OCI-LY1 (cell line): Measurements from ENCODE around the gene SEMA6B.

Experiments
- H2AFZ ChIP-seq: fragments of 200-600 bp; sonication (generic), shearing (Covaris generic); 2 replicates; pipeline ENCODE4 v1.6.0; 2014; ENCODE audit warnings: antibody characterized with exemption, mild to moderate bottlenecking, low read length
- H3F3A ChIP-seq: fragments of 200-600 bp; sonication (generic), shearing (Covaris generic); 2 replicates; pipeline ENCODE4 v1.6.0; 2014; ENCODE audit warnings: mild to moderate bottlenecking, antibody characterized with exemption, low read length, moderate library complexity; ENCODE audit not compliant: insufficient read depth
- H3K27ac ChIP-seq: fragments of 200-600 bp; sonication (generic); 2 replicates; pipeline ENCODE4 v1.5.1; 2014; ENCODE audit warnings: low read length, mixed run types, mild to moderate bottlenecking, low read depth; ENCODE audit not compliant: poor library complexity, severe bottlenecking
- H3K27me3 ChIP-seq: fragments of 200-600 bp; sonication (generic); 2 replicates; pipeline ENCODE4 v1.6.0; 2014; ENCODE audit warnings: antibody characterized with exemption, mild to moderate bottlenecking, low read length, moderate library complexity; ENCODE audit not compliant: insufficient read depth
- H3K36me3 ChIP-seq: fragments of 200-600 bp; sonication (generic); 2 replicates; pipeline ENCODE4 v1.6.1; 2014; ENCODE audit warnings: mild to moderate bottlenecking, antibody characterized with exemption, low read length, moderate library complexity, mixed read lengths; ENCODE audit not compliant: insufficient read depth
- H3K4me1 ChIP-seq: fragments of 200-600 bp; sonication (generic); 2 replicates; pipeline ENCODE4 v1.5.1; 2014; ENCODE audit warnings: mild to moderate bottlenecking, low read length, moderate library complexity; ENCODE audit not compliant: insufficient read depth, severe bottlenecking
- H3K4me2 ChIP-seq: fragments of 200-600 bp; sonication (generic), shearing (Covaris generic); 2 replicates; pipeline ENCODE4 v1.6.1; 2014; ENCODE audit warnings: low read length
- H3K4me3 ChIP-seq: fragments of 200-600 bp; sonication (generic); 2 replicates; pipeline ENCODE4 v1.5.1; 2014; ENCODE audit warnings: low read length, low read depth, mild to moderate bottlenecking, mixed read lengths; ENCODE audit not compliant: poor library complexity, severe bottlenecking
- H3K79me2 ChIP-seq: fragments of 200-600 bp; shearing (Covaris generic); 2 replicates; pipeline ENCODE4 v1.6.1; 2016; ENCODE audit warnings: mixed run types, low read length, mixed read lengths; ENCODE audit not compliant: insufficient read depth
- H3K9ac ChIP-seq: fragments of 200-600 bp; sonication (generic), shearing (Covaris generic); 2 replicates; pipeline ENCODE4 v1.6.1; 2014; ENCODE audit warnings: mild to moderate bottlenecking, low read length, mixed read lengths
- H3K9me2 ChIP-seq: fragments of 200-600 bp; sonication (generic), shearing (Covaris generic); 2 replicates; pipeline ENCODE4 v1.6.1; 2014; ENCODE audit warnings: low read depth, mild to moderate bottlenecking, low read length, mixed read lengths
- H3K9me3 ChIP-seq: fragments of 200-600 bp; shearing (Covaris generic); 2 replicates; pipeline ENCODE4 v1.6.1; 2014; ENCODE audit warnings: low read length, mixed read lengths
- H4K20me1 ChIP-seq: fragments of 200-600 bp; sonication (generic), shearing (Covaris generic); 2 replicates; pipeline ENCODE4 v1.6.0; 2016; ENCODE audit warnings: mild to moderate bottlenecking, low read length; ENCODE audit not compliant: insufficient read depth
- EZH2 ChIP-seq: fragments of 200-600 bp; sonication (generic), shearing (Covaris generic); IDR thresholded peaks from 2 replicates; pipeline ENCODE4 v1.8.0; 2017; ENCODE audit warnings: borderline replicate concordance, mixed run types, mild to moderate bottlenecking, antibody characterized with exemption, low read length, moderate library complexity, mixed read lengths
- TF ChIP-seq, protein P1 (sequence below): fragments of 200-600 bp; sonication (generic), shearing (Covaris generic); IDR thresholded peaks from 2 replicates; pipeline ENCODE4 v1.5.1; 2017; ENCODE audit warnings: mild to moderate bottlenecking, antibody characterized with exemption, low read length, moderate library complexity, mixed read lengths

The SEMA6B gene

DNA sequence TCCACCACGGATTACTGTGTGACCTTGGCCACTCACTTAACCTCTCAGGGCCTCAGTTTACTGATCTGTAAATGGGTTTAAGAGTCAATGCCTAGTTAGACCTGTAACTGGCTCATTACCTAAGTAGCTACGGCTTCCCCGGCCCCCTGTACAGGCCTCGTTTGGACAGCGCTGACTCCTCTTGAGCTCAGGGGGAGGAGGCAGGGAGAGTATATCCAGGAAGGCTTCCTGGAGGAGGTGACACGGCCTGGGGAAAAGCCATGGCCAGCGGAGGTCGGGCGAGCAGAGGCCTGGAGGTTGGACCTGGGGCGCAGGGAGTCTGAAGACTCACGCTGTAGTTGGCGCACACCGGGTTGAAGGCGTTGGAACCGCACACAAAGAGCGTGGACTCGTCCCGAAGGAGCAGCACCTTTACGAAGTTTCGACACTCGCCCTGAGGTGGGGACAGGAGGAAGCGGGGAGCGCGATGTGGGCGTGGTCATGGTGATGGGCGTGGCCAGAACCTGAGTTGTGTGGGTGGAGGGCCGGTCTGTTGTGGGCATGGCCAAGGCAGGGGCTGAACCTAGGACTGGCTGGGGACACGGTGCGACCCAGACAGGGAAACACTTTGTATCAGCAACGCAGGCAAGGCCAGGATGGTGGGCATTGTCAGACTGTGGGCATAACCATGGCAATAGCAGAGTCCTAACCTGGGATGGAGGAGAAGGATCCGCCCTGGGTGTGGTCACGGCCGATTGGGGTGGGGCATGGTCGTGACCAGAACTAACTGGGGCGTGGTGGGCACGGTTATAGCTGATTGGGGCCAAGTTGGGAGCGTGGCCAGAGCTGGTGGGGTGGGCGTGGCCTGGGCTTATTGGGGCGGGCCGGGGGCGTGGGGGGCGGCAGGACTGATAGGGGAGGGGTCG is 3.6 kb downstream of the SEMA6B start:
- Histone ChIP-seq H3K9me2 (no peaks in the 10 kb centered on the region), H3F3A (no peaks in the 10 kb centered on the region), H3K4me2 (no peak overlapping the region), H3K36me3 (no peaks in the 10 kb centered on the region), H3K4me1 (no peaks in the 10 kb centered on the region), H2AFZ (no peak overlapping the region), H3K79me2 (no peaks in the 10 kb centered on the region), H3K27ac (no peak overlapping the region), H3K4me3 (no peak overlapping the region), H3K27me3 (peaks cover 5% of the 10 kb centered on the region; the same call in 1 of the 2 replicates), H3K9ac (no peak overlapping the region), H3K9me3 (no peaks in the 10 kb centered on the region), H4K20me1 (no peaks in the 10 kb centered on the region)
- no peak for TF ChIP-seq EZH2
- TF ChIP-seq, protein P1, sequence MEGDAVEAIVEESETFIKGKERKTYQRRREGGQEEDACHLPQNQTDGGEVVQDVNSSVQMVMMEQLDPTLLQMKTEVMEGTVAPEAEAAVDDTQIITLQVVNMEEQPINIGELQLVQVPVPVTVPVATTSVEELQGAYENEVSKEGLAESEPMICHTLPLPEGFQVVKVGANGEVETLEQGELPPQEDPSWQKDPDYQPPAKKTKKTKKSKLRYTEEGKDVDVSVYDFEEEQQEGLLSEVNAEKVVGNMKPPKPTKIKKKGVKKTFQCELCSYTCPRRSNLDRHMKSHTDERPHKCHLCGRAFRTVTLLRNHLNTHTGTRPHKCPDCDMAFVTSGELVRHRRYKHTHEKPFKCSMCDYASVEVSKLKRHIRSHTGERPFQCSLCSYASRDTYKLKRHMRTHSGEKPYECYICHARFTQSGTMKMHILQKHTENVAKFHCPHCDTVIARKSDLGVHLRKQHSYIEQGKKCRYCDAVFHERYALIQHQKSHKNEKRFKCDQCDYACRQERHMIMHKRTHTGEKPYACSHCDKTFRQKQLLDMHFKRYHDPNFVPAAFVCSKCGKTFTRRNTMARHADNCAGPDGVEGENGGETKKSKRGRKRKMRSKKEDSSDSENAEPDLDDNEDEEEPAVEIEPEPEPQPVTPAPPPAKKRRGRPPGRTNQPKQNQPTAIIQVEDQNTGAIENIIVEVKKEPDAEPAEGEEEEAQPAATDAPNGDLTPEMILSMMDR, result no peak

GRCh38 chr19:4554717-4555116 is 4.8 kb downstream of the SEMA6B start:
- H4K20me1 ChIP-seq, result no peaks in the 10 kb centered on the region
- H3K36me3 ChIP-seq, result no peaks in the 10 kb centered on the region
- H3K4me2 ChIP-seq, result no peak overlapping the region
- H3F3A ChIP-seq, result no peaks in the 10 kb centered on the region
- no peaks in the 10 kb centered on the region for H3K4me1 ChIP-seq
- no peaks in the 10 kb centered on the region for H3K79me2 ChIP-seq
- H3K9me3 ChIP-seq, result no peaks in the 10 kb centered on the region
- no peak overlapping the region for H2AFZ ChIP-seq
- no peak overlapping the region for H3K27ac ChIP-seq
- H3K9ac ChIP-seq, result no peak overlapping the region
- no peak overlapping the region for H3K4me3 ChIP-seq
- no peaks in the 10 kb centered on the region for H3K9me2 ChIP-seq
- no peak for TF ChIP-seq EZH2
- TF ChIP-seq, protein P1, result no peak
- peaks cover 5% of the 10 kb centered on the region; the same call in 1 of the 2 replicates for H3K27me3 ChIP-seq

- Histone ChIP-seq H2AFZ (no peak overlapping the region), H4K20me1 (no peaks in the 10 kb centered on the region), H3K9me2 (no peaks in the 10 kb centered on the region), H3K27me3 (peaks cover 5% of the 10 kb centered on the region; the same call in 1 of the 2 replicates), H3K36me3 (no peaks in the 10 kb centered on the region), H3F3A (no peaks in the 10 kb centered on the region), H3K27ac (no peak overlapping the region), H3K79me2 (no peaks in the 10 kb centered on the region), H3K4me2 (no peak overlapping the region), H3K4me1 (no peaks in the 10 kb centered on the region), H3K9me3 (no peaks in the 10 kb centered on the region), H3K9ac (no peak overlapping the region), H3K4me3 (no peak overlapping the region)
- TF ChIP-seq EZH2, result no peak
- TF ChIP-seq, protein P1, result no peak
Measured at GRCh38 chr19:4553775-4554174, 5.7 kb downstream of the SEMA6B start.
